ENCODE measurements around the gene CNNM4. TPM values are rescaled to one million over a fixed set of nuclear protein-coding genes. Genes with fewer than 3 reads are reported as not detected.

Gene CNNM4
- polyA plus RNA-seq, 4 donors: 1.6 to 30.0 (median 6.8) TPM

- Histone ChIP-seq H3K27ac (ENCODE audit: low read depth in 1 of 3, low read length in 2 of 3) (peak overlapping the region in 2 of 3 donors; percentile 41 to 92), H3K4me1 (ENCODE audit: control insufficient read depth in 3 of 3, insufficient read depth in 2 of 3, low read depth in 1 of 3, low read length in 2 of 3) (peaks cover 0 to 4% (median 4%) of the 10 kb centered on the region in 3 donors)
- no peak for DNase-seq
These were observed 46.4 kb downstream of the CNNM4 start for GRCh38 chr2:96807127-96807471.

DNA sequence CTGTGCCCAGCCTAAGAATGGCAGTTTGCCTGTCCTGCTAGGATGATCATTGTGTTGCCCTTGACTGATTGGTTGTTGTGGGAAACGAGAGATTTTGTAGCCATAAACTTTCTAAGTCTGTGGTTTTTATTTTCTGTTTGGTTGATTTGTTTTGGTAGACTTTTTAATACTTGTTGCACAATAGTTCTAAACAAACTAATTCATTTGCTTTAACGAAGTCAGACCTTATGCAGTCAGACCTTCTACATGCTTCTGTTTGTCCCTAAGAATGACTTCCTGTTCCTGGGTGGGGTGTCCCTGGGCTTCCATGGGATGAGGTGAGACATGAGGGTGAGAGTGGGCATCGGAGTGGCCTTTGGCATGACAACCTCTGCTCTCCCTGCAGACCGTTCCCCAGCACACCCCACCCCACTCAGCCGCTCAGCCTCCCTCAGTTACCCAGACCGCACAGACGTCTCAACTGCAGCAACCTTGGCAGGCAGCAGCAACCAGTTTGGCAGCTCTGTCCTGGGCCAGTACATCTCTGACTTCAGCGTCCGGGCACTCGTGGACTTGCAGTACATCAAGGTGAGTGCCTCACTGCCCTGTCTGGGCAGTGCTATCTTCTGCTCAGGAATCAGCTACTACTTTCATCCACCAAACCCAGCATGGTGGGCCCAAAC is 47.6 kb downstream of the CNNM4 start:
- FAIRE-seq: no peak
- Histone ChIP-seq H3K9me3 (ENCODE audit: control insufficient read depth in 2 of 2, insufficient read depth in 1 of 2, low read depth in 1 of 2, low read length in 1 of 2) (no peaks in the 10 kb centered on the region), H3K36me3 (ENCODE audit: control insufficient read depth in 3 of 3, insufficient read depth in 2 of 3, low read depth in 1 of 3, low read length in 3 of 3) (peaks cover 0 to 52% (median 5%) of the 10 kb centered on the region in 3 donors), H3K4me3 (ENCODE audit: low read depth in 1 of 3, low read length in 3 of 3) (no peak overlapping the region), H3K27me3 (ENCODE audit: control insufficient read depth in 3 of 3, insufficient read depth in 3 of 3, low read length in 3 of 3) (no peaks in the 10 kb centered on the region), H3K27ac (ENCODE audit: low read depth in 1 of 3, low read length in 2 of 3) (no peak overlapping the region), H3K4me1 (ENCODE audit: control insufficient read depth in 3 of 3, insufficient read depth in 2 of 3, low read depth in 1 of 3, low read length in 2 of 3) (peaks cover 4 to 7% (median 4%) of the 10 kb centered on the region in 3 donors)
- DNase-seq: no peak
- WGBS, 3 donors: 79 to 85% (median 84%) methylated on average over 10 of the region's 10 CpGs

More at GRCh38 chr2:96807127-96807471, 46.4 kb downstream of the CNNM4 start:
- no peak overlapping the region for H3K4me3 ChIP-seq (ENCODE audit: low read depth in 1 of 3, low read length in 3 of 3)
- FAIRE-seq: no peak
- no peaks in the 10 kb centered on the region for H3K9me3 ChIP-seq (ENCODE audit: control insufficient read depth in 2 of 2, insufficient read depth in 1 of 2, low read depth in 1 of 2, low read length in 1 of 2)
- no peaks in the 10 kb centered on the region for H3K27me3 ChIP-seq (ENCODE audit: control insufficient read depth in 3 of 3, insufficient read depth in 3 of 3, low read length in 3 of 3)
- whole genome bisulfite sequencing, 3 donors: 81 to 89% (median 87%) methylated on average over 10 of the region's 10 CpGs
- H3K36me3 ChIP-seq (ENCODE audit: control insufficient read depth in 3 of 3, insufficient read depth in 2 of 3, low read depth in 1 of 3, low read length in 3 of 3): peaks cover 0 to 56% (median 6%) of the 10 kb centered on the region in 3 donors

DNA sequence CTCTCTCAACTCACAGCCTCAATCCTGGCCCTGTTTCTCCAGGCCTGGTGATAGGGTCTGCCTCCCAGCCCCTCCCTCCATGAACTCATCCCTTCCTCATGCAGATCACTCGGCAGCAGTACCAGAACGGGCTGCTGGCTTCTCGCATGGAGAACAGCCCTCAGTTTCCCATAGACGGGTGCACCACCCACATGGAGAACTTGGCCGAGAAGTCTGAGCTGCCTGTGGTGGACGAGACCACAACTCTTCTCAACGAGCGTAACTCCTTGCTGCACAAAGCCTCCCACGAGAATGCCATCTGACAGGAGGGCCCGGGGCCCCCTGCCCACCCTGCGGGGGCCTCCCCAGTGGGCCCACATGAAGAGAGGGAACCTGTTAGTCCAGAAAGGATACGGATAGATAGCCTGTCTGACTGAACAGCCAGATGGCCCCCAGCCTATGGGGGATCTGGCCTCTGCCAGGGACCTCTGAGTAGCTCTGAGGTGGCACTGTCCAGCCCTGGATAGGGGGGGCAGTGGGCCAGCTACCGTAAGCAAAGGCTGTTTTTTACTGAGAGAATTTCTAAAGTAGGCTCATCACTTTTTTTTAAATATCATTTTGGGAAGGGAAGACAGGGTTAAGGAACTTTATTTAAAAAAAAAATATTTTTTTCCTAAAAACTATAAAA is 48.6 kb downstream of the CNNM4 start:
- H3K27me3 ChIP-seq (ENCODE audit: control insufficient read depth in 3 of 3, insufficient read depth in 3 of 3, low read length in 3 of 3): no peaks in the 10 kb centered on the region
- H3K4me1 ChIP-seq (ENCODE audit: control insufficient read depth in 3 of 3, insufficient read depth in 2 of 3, low read depth in 1 of 3, low read length in 2 of 3): peaks cover 4 to 9% (median 4%) of the 10 kb centered on the region in 3 donors
- FAIRE-seq: no peak
- no peak overlapping the region for H3K27ac ChIP-seq (ENCODE audit: low read depth in 1 of 3, low read length in 2 of 3)
- peaks cover 0 to 47% (median 5%) of the 10 kb centered on the region in 3 donors for H3K36me3 ChIP-seq (ENCODE audit: control insufficient read depth in 3 of 3, insufficient read depth in 2 of 3, low read depth in 1 of 3, low read length in 3 of 3)
- WGBS, 3 donors: 86 to 87% (median 86%) methylated on average over 13 of the region's 13 CpGs
- no peaks in the 10 kb centered on the region for H3K9me3 ChIP-seq (ENCODE audit: control insufficient read depth in 2 of 2, insufficient read depth in 1 of 2, low read depth in 1 of 2, low read length in 1 of 2)
- no peak for DNase-seq
- no peak overlapping the region for H3K4me3 ChIP-seq (ENCODE audit: low read depth in 1 of 3, low read length in 3 of 3)

DNA sequence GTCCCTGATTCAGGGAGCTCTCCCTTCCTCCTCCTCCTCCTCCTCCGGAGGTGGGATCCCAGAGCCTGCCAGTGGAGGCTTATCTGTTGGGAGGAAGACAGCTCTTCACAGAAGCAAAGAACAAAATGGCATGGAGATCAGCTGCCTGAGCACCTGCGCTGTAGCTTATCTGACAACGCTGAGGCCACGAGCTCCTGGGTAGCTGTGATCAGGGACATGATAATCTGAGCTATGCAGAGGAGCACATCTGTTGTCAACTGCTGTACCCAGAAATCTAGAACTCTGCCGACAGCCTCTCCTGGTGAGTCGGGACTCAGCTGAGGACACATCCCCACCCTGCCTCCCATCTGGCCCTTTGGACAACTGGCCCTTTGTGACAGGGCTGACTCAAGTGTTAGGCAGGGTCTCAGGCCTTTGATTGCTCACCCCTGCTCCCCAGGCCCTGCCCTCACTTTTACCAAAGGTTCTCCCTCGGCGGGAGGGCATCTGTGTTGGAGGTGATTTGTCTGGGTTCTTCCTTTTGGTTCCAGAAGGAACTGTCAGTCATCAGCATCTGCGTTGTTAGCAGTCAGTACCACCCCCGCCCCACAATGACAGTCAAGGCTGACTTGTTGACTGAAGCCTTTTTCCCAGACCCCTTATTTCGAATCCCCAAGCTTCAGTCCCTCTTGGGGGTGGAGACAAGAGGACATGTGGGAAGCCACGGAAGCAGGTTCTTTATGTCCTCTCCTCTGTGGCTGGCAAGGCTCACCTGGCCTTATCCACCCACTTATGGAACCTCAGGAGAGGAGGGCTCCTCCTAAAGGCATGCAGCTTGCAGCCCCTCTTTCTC is 49.5 kb downstream of the CNNM4 start:
- Histone ChIP-seq H3K4me3 (ENCODE audit: low read depth in 1 of 3, low read length in 3 of 3) (no peak overlapping the region), H3K27ac (ENCODE audit: low read depth in 1 of 3, low read length in 2 of 3) (no peak overlapping the region), H3K27me3 (ENCODE audit: control insufficient read depth in 3 of 3, insufficient read depth in 3 of 3, low read length in 3 of 3) (no peaks in the 10 kb centered on the region), H3K4me1 (ENCODE audit: control insufficient read depth in 3 of 3, insufficient read depth in 2 of 3, low read depth in 1 of 3, low read length in 2 of 3) (peaks cover 4 to 10% (median 4%) of the 10 kb centered on the region in 3 donors), H3K9me3 (ENCODE audit: control insufficient read depth in 2 of 2, insufficient read depth in 1 of 2, low read depth in 1 of 2, low read length in 1 of 2) (no peaks in the 10 kb centered on the region), H3K36me3 (ENCODE audit: control insufficient read depth in 3 of 3, insufficient read depth in 2 of 3, low read depth in 1 of 3, low read length in 3 of 3) (peaks cover 0 to 43% (median 5%) of the 10 kb centered on the region in 3 donors)
- no peak for DNase-seq
- 46 to 70% (median 67%) methylated on average over 12 of the region's 12 CpGs for WGBS, 3 donors
- FAIRE-seq: no peak

DNA sequence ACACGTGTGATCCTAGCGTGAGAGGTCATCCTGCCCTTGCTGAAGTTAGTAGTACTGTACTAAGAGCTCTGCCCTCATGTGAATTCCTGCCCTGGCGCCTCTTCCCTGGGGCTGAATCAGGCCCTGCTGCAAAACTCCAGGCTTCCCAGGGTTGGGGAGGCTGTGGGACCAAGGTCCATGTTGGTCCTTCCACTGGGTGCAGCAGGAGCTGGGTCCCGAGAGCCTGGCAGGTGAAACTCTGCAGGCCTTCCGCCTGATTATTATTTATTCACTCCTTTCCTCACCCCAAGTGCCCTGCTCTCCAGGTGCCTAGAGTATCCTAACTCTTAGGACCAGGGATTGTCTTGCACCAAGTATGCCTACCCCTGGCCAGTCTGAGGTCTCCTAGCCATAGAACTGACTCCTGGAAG is 50.1 kb downstream of the CNNM4 start:
- FAIRE-seq (no peak), DNase-seq (peak; percentile 21 to 77)
- Histone ChIP-seq H3K27ac (ENCODE audit: low read depth in 1 of 3, low read length in 2 of 3) (peak overlapping the region in 1 of 3 donors; percentile 39), H3K27me3 (ENCODE audit: control insufficient read depth in 3 of 3, insufficient read depth in 3 of 3, low read length in 3 of 3) (no peaks in the 10 kb centered on the region), H3K9me3 (ENCODE audit: control insufficient read depth in 2 of 2, insufficient read depth in 1 of 2, low read depth in 1 of 2, low read length in 1 of 2) (no peaks in the 10 kb centered on the region), H3K36me3 (ENCODE audit: control insufficient read depth in 3 of 3, insufficient read depth in 2 of 3, low read depth in 1 of 3, low read length in 3 of 3) (peaks cover 0 to 43% (median 5%) of the 10 kb centered on the region in 3 donors), H3K4me1 (ENCODE audit: control insufficient read depth in 3 of 3, insufficient read depth in 2 of 3, low read depth in 1 of 3, low read length in 2 of 3) (peaks cover 4 to 13% (median 4%) of the 10 kb centered on the region in 3 donors), H3K4me3 (ENCODE audit: low read depth in 1 of 3, low read length in 3 of 3) (no peak overlapping the region)
- 21 to 64% (median 44%) methylated on average over 5 of the region's 5 CpGs for whole genome bisulfite sequencing, 3 donors

- Histone ChIP-seq H3K27me3 (ENCODE audit: control insufficient read depth in 3 of 3, insufficient read depth in 3 of 3, low read length in 3 of 3) (no peaks in the 10 kb centered on the region), H3K27ac (ENCODE audit: low read depth in 1 of 3, low read length in 2 of 3) (peak overlapping the region in 2 of 3 donors; percentile 1 to 8), H3K36me3 (ENCODE audit: control insufficient read depth in 3 of 3, insufficient read depth in 2 of 3, low read depth in 1 of 3, low read length in 3 of 3) (peaks cover 0 to 39% (median 5%) of the 10 kb centered on the region in 3 donors), H3K9me3 (ENCODE audit: control insufficient read depth in 2 of 2, insufficient read depth in 1 of 2, low read depth in 1 of 2, low read length in 1 of 2) (no peaks in the 10 kb centered on the region), H3K4me1 (ENCODE audit: control insufficient read depth in 3 of 3, insufficient read depth in 2 of 3, low read depth in 1 of 3, low read length in 2 of 3) (peaks cover 4 to 13% (median 4%) of the 10 kb centered on the region in 3 donors), H3K4me3 (ENCODE audit: low read depth in 1 of 3, low read length in 3 of 3) (no peak overlapping the region)
- 28 to 50% (median 33%) methylated on average over 3 of the region's 3 CpGs for WGBS, 3 donors
- DNase-seq (peak in 1 of 2 donors; percentile 31), FAIRE-seq (no peak)
These were observed 51.2 kb downstream of the CNNM4 start for GRCh38 chr2:96811917-96812316.

DNA sequence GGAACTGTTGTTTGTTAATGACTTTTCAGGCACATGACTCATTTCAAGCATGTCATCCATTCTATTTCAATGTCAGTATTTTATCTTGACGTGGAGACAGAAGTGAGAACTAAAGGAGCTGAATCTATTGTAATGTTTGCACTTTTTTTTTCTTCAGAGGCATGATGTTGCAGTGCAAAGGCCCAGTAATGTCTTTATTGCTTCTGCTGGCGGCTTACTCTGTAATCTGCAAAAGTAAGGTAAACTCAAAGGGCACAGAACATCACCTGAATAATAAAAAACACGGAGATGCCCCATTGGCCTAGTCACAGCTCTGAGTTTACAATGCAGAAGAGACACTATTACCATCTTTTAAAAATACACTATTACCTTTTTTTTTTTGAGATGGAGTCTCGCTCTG is 53.0 kb downstream of the CNNM4 start:
- H3K4me1 ChIP-seq (ENCODE audit: control insufficient read depth in 3 of 3, insufficient read depth in 2 of 3, low read depth in 1 of 3, low read length in 2 of 3): peaks cover 5 to 17% (median 5%) of the 10 kb centered on the region in 3 donors
- peak overlapping the region in 1 of 3 donors; percentile 38 for H3K27ac ChIP-seq (ENCODE audit: low read depth in 1 of 3, low read length in 2 of 3)
- WGBS, 3 donors: 36 to 73% (median 47%) methylated on average over 4 of the region's 4 CpGs
- no peak overlapping the region for H3K4me3 ChIP-seq (ENCODE audit: low read depth in 1 of 3, low read length in 3 of 3)
- H3K27me3 ChIP-seq (ENCODE audit: control insufficient read depth in 3 of 3, insufficient read depth in 3 of 3, low read length in 3 of 3): no peaks in the 10 kb centered on the region
- DNase-seq (peak; percentile 63 to 74), FAIRE-seq (no peak)
- no peaks in the 10 kb centered on the region for H3K9me3 ChIP-seq (ENCODE audit: control insufficient read depth in 2 of 2, insufficient read depth in 1 of 2, low read depth in 1 of 2, low read length in 1 of 2)
- peaks cover 0 to 35% (median 5%) of the 10 kb centered on the region in 3 donors for H3K36me3 ChIP-seq (ENCODE audit: control insufficient read depth in 3 of 3, insufficient read depth in 2 of 3, low read depth in 1 of 3, low read length in 3 of 3)
